Endothelial cell of umbilical vein (primary cell): ENCODE results near the gene ESPN. TPM values are rescaled to one million over a fixed set of nuclear protein-coding genes. Genes with fewer than 3 reads are reported as not detected.

Experiments
- BruUV-seq: library from RNA; stranded (reverse); fragments of 400-500 nt; replicated peaks from 2 replicates; lab custom pipeline; 2021; lab: Mats Ljungman, UMichigan
- CTCF ChIA-PET: fragments of 300-600, 350-600 bp; sonication (Branson Sonifier 250); formaldehyde crosslinking; loops from one replicate; lab custom pipeline; 2021; ENCODE audit warnings: antibody characterized with exemption, inconsistent platforms; lab: Charles Lee
- POLR2A ChIA-PET: fragments of 300-600, 350-600 bp; sonication (Branson Sonifier 250); formaldehyde crosslinking; loops from one replicate; lab custom pipeline; 2021; ENCODE audit warnings: antibody characterized with exemption, inconsistent platforms; lab: Charles Lee
- DNase-seq: peaks from one replicate; pipeline ENCODE4 v3.0.0-alpha.2; 2011; ENCODE audit warnings: low read depth, low spot score
- FAIRE-seq: peaks from 2 replicates; lab custom pipeline; 2011; peaks lifted over from hg19 to GRCh38; lab: Jason Lieb, UNC
- H2AFZ ChIP-seq: 2 replicates; pipeline ENCODE4 v1.6.0; 2012; ENCODE audit warnings: low read depth, low read length, control low read depth, inconsistent platforms
- H3K27ac ChIP-seq: 2 replicates; pipeline ENCODE4 v1.5.1; 2011; ENCODE audit warnings: low read depth, mild to moderate bottlenecking, control low read depth, low read length, moderate library complexity; ENCODE audit not compliant: insufficient read depth
- H3K27me3 ChIP-seq, 2 experiments: 2 replicates each; pipeline versions ENCODE4 v1.6.0 to v1.6.1; 2011; ENCODE audit warnings: low read length in 2 of 2, mixed read lengths in 1 of 2; ENCODE audit not compliant: control insufficient read depth in 2 of 2, insufficient read depth in 2 of 2
- H3K36me3 ChIP-seq, 2 experiments: 2 replicates in 1 of 2; 3 replicates in 1 of 2; pipeline ENCODE4 v1.5.1; 2011; ENCODE audit warnings: low read length in 2 of 2, mild to moderate bottlenecking in 1 of 2, moderate library complexity in 1 of 2; ENCODE audit not compliant: control insufficient read depth in 2 of 2, insufficient read depth in 2 of 2; ENCODE audit errors: extremely low read depth in 1 of 2
- H3K4me1 ChIP-seq: 3 replicates; pipeline ENCODE4 v1.5.1; 2011; ENCODE audit warnings: mild to moderate bottlenecking, low read length; ENCODE audit not compliant: control insufficient read depth, insufficient read depth; ENCODE audit errors: extremely low read depth
- H3K4me2 ChIP-seq: 2 replicates; pipeline ENCODE4 v1.6.1; 2011; ENCODE audit warnings: low read length, control low read depth, mixed read lengths; ENCODE audit not compliant: insufficient read depth
- H3K4me3 ChIP-seq, 3 experiments: fragments of 200-600 bp in 1 of 3; sonication (generic), shearing (Covaris generic) in 1 of 3; replicated peaks in 1 of 3; 2 replicates each; pipeline ENCODE4 v1.5.1; 2011 to 2016; ENCODE audit warnings: control low read depth in 3 of 3, low read length in 3 of 3, mild to moderate bottlenecking in 2 of 3, inconsistent platforms in 1 of 3, low read depth in 1 of 3, moderate library complexity in 1 of 3; ENCODE audit not compliant: insufficient read depth in 1 of 3
- H3K79me2 ChIP-seq: 2 replicates; pipeline ENCODE4 v1.6.0; 2012; ENCODE audit warnings: low read length, inconsistent platforms; ENCODE audit not compliant: control insufficient read depth, insufficient read depth
- H3K9ac ChIP-seq: replicated peaks from 2 replicates; pipeline ENCODE3; 2011; ENCODE audit warnings: low read length, control low read depth; ENCODE audit not compliant: insufficient read depth; ENCODE audit errors: extremely low read depth
- H3K9me1 ChIP-seq: replicated peaks from 3 replicates; pipeline ENCODE4 v1.6.0; 2011; ENCODE audit warnings: mild to moderate bottlenecking, low read length; ENCODE audit not compliant: control insufficient read depth, insufficient read depth; ENCODE audit errors: extremely low read depth
- H3K9me3 ChIP-seq: replicated peaks from 2 replicates; pipeline ENCODE4 v1.5.1; 2012; ENCODE audit warnings: low read length, inconsistent platforms; ENCODE audit not compliant: control insufficient read depth, insufficient read depth
- H4K20me1 ChIP-seq: replicated peaks from 2 replicates; pipeline ENCODE3; 2011; ENCODE audit warnings: mild to moderate bottlenecking, low read length; ENCODE audit not compliant: control insufficient read depth, insufficient read depth; ENCODE audit errors: extremely low read depth
- EZH2 ChIP-seq: IDR thresholded peaks from 2 replicates; pipeline ENCODE4 v1.6.1; 2012; ENCODE audit warnings: borderline replicate concordance, low read depth, mild to moderate bottlenecking, moderate library complexity, low read length, inconsistent platforms; ENCODE audit not compliant: severe bottlenecking
- FOS ChIP-seq: IDR thresholded peaks from 2 replicates; pipeline ENCODE4 v1.6.1; 2011; ENCODE audit warnings: mild to moderate bottlenecking, low read length, moderate library complexity, borderline replicate concordance; ENCODE audit not compliant: insufficient read depth
- GATA2 ChIP-seq: IDR thresholded peaks from 2 replicates; pipeline ENCODE4 v1.7.0; 2011; ENCODE audit warnings: low read depth, mild to moderate bottlenecking, moderate library complexity, mixed read lengths, low read length; ENCODE audit not compliant: insufficient read length, insufficient read depth
- JUN ChIP-seq: IDR thresholded peaks from 2 replicates; pipeline ENCODE4 v1.6.1; 2011; ENCODE audit warnings: borderline replicate concordance, low read depth; ENCODE audit not compliant: insufficient read length, insufficient read depth
- MYC ChIP-seq: IDR thresholded peaks from one replicate; pipeline ENCODE4 v1.6.1; 2011; ENCODE audit warnings: mild to moderate bottlenecking, low read depth, low read length
- POLR2A ChIP-seq: IDR thresholded peaks from 2 replicates; pipeline ENCODE4 v1.6.1; 2012; ENCODE audit warnings: low read depth, mild to moderate bottlenecking, control low read depth, low read length
- POLR2AphosphoS5 ChIP-seq: IDR thresholded peaks from 2 replicates; pipeline ENCODE4 v1.6.1; 2012; ENCODE audit warnings: low read depth, mild to moderate bottlenecking, control low read depth, low read length, moderate library complexity; ENCODE audit not compliant: insufficient read depth
- dilution Hi-C: fragments of 300-500 bp; cut with MboI; formaldehyde crosslinking; loops from one replicate; pipeline ENCODE4 v1.15.0; 2019; ENCODE audit warnings: low sequenced_read_pairs; ENCODE audit not compliant: extremely low pct_ligation_motif_present
- intact Hi-C: fragments of 100-400 bp; cut with micrococcal nuclease; formaldehyde crosslinking; loops from one replicate; pipeline ENCODE4 v1.10.0; 2022
- polyA plus RNA-seq, 4 experiments: library from polyadenylated mRNA; depleted of rRNA in 3 of 4; stranded (reverse) in 3 of 4; unstranded in 1 of 4; fragments of >200 nt; gene quantifications; 2 replicates each; pipeline versions ENCODE4 v1.2.1 to v1.2.3, GENCODE V29; 2011 to 2012; ENCODE audit warnings: missing spikeins in 1 of 4
- total RNA-seq: library from RNA; stranded (reverse); gene quantifications from 2 replicates; pipeline ENCODE4 v1.2.3, GENCODE V29; 2021
- TF ChIP-seq, protein P1 (sequence below), 2 donors: IDR thresholded peaks; 1 replicate in 1 of 2; 2 replicates in 1 of 2; pipeline ENCODE4 v1.5.1; 2011; ENCODE audit warnings: low read length in 2 of 2, mild to moderate bottlenecking in 2 of 2, moderate library complexity in 2 of 2, control low read depth in 1 of 2, inconsistent platforms in 1 of 2, low read depth in 1 of 2; ENCODE audit not compliant: insufficient read depth in 1 of 2; ENCODE audit errors: extremely low read depth in 1 of 2
- TF ChIP-seq, protein P2 (sequence below): IDR thresholded peaks from 2 replicates; pipeline ENCODE4 v1.6.1; 2011; ENCODE audit not compliant: insufficient read depth, insufficient read length

ESPN gene
- total and polyA plus RNA-seq, 2 donors (not counting 3 experiments of a cell fraction or from before 2014, with no cell fraction given), result 0.54 to 0.71 TPM

DNA sequence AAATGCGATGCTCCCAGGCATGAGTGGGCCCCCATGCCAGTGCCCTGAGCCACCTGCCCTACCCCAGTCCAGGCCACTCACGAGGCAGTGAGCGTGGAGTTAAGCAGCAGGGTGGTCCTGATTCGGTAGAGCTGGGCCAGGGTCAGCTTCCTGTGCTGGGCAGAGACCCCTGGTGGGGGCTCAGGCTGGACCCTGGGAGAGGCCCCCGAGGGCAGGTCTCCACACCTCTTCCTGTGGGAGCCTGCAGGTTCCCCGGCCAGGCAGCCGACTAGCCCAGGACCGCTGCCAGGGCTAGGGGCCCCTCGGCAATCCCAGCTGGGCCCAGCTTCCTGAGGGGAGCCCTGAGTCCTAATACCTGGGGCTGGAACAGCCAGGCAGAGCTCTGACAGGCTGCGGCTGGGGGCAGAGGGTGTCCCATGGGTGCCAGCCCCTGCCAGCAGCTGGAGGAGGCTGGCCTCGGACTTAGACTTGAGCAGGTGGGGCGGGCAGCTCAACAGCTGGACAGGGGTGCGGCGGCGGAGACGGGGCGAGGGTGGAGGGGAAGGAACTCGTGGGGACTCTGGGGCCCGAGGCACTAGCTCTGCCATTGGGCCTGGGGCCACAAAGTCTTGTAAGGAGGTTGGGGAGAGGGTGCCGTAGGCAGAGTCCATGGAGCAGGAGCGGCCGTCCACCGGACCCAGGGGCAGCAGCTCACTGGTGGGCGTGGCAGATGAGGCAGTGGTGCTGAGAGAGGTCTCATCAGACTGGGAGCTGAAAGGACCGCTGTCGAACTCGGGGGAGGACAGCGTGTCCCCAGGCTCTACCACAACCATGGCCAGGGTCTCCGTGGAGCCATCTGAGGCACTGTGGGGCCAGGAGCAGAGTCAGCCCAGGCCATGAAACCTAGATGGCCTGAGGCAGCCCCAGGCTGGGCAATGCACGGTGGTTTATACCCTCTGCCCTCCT lies 43.4 kb downstream of the ESPN start:
- intact Hi-C loops, result no loop called here
- Histone ChIP-seq H3K4me1 (no peaks in the 10 kb centered on the region), H3K9ac (no peak overlapping the region), H3K79me2 (no peaks in the 10 kb centered on the region), H3K9me1 (no peaks in the 10 kb centered on the region), H3K27ac (no peak overlapping the region), H3K27me3 (no peaks in the 10 kb centered on the region), H2AFZ (no peak overlapping the region), H4K20me1 (no peaks in the 10 kb centered on the region), H3K4me3 (no peak overlapping the region), H3K9me3 (no peaks in the 10 kb centered on the region), H3K4me2 (no peak overlapping the region), H3K36me3 (peaks cover 8 to 54% of the 10 kb centered on the region in 2 experiments)
- FAIRE-seq, result no peak
- dilution Hi-C loops, result no loop called here
- POLR2A ChIA-PET, result interaction anchor here (0.6 kb wide), 1 partner anchor 12 kb away, joined by 3 read pairs; no protein-coding TSS in a partner anchor
- TSS peak; percentile 15 for BruUV-seq
- no peak for DNase-seq
- TF ChIP-seq GATA2 (no peak), POLR2AphosphoS5 (no peak)
- CTCF ChIA-PET, result interaction anchor here (0.8 to 1.4 kb wide), 3 partner anchors 11 to 223 kb away, joined by 3 to 6 read pairs (median 4); no protein-coding TSS in a partner anchor

DNA sequence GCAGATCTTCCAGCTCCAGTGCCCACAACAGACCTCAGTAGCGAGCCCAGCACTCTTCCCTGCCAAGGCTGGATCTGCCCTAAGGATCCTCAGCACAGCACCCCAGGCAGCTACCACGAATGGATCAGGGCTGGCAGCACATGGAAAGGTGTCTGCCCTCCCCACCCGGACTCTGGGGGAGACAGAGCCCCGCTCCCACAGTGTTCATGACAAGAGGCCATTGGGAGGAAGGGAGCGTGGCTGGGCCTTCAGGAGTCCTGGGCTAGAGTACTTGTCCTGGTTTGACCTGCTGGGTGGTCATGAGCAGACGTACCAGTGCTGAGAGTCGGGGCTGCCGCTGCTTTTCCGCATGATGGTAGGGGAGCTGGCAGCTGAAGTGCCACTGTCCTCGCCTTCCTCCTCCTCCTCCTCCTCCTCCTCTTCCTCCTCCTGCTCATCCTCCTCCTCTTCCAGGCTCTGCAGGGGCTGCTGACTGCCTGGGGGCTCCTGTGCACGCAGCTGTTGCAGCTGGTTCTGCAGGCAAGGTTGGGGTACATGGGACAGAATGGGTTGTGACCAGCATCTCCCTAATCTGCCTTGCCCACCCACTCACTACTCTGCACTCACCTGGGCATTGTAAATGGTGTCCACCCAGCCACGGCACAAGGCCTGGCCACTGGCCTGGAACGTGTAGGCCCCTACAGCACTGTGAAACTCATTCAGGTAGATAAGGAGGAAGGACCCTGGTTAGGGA lies 44.3 kb downstream of the ESPN start:
- intact Hi-C loops, result no loop called here
- H3K9ac ChIP-seq, result no peak overlapping the region
- no peaks in the 10 kb centered on the region for H3K4me1 ChIP-seq
- FAIRE-seq, result no peak
- ChIA-PET POLR2A (no interaction called here), CTCF (interaction anchor here (1.0 to 1.4 kb wide), 2 partner anchors 17 to 224 kb away, joined by 4 to 6 read pairs; no protein-coding TSS in a partner anchor)
- no peaks in the 10 kb centered on the region for H3K79me2 ChIP-seq
- H3K9me3 ChIP-seq, result no peaks in the 10 kb centered on the region
- dilution Hi-C loops, result no loop called here
- H3K27ac ChIP-seq, result no peak overlapping the region
- H3K4me3 ChIP-seq, result no peak overlapping the region
- H3K9me1 ChIP-seq, result no peaks in the 10 kb centered on the region
- no TSS peak for BruUV-seq
- H4K20me1 ChIP-seq, result no peaks in the 10 kb centered on the region
- no peak for DNase-seq
- peaks cover 8 to 59% of the 10 kb centered on the region in 2 experiments for H3K36me3 ChIP-seq
- H3K27me3 ChIP-seq, result no peaks in the 10 kb centered on the region
- H2AFZ ChIP-seq, result no peak overlapping the region
- H3K4me2 ChIP-seq, result no peak overlapping the region
- TF ChIP-seq, protein P1, sequence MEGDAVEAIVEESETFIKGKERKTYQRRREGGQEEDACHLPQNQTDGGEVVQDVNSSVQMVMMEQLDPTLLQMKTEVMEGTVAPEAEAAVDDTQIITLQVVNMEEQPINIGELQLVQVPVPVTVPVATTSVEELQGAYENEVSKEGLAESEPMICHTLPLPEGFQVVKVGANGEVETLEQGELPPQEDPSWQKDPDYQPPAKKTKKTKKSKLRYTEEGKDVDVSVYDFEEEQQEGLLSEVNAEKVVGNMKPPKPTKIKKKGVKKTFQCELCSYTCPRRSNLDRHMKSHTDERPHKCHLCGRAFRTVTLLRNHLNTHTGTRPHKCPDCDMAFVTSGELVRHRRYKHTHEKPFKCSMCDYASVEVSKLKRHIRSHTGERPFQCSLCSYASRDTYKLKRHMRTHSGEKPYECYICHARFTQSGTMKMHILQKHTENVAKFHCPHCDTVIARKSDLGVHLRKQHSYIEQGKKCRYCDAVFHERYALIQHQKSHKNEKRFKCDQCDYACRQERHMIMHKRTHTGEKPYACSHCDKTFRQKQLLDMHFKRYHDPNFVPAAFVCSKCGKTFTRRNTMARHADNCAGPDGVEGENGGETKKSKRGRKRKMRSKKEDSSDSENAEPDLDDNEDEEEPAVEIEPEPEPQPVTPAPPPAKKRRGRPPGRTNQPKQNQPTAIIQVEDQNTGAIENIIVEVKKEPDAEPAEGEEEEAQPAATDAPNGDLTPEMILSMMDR (IDR thresholded peaks at IDR 0.05; ENCODE audit: extremely low read depth in 1 of 2, insufficient read depth in 1 of 2, low read depth in 1 of 2, low read length in 2 of 2), result no peak
- no peak for TF ChIP-seq GATA2
- TF ChIP-seq, protein P2, sequence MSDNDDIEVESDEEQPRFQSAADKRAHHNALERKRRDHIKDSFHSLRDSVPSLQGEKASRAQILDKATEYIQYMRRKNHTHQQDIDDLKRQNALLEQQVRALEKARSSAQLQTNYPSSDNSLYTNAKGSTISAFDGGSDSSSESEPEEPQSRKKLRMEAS, result no peak
- TF ChIP-seq FOS, result no peak
- TF ChIP-seq POLR2A, result no peak
- TF ChIP-seq EZH2, result no peak
- TF ChIP-seq JUN, result no peak
- TF ChIP-seq MYC, result no peak
- no peak for TF ChIP-seq POLR2AphosphoS5
